DLD1 (cell line): ENCODE results near the gene CLEC16A.

Source experiments
- in situ Hi-C: cut with HindIII; loops from 2 replicates; pipeline ENCODE4 v1.10.0; 2017; ENCODE audit warnings: low sequenced_read_pairs

Gene CLEC16A

DNA sequence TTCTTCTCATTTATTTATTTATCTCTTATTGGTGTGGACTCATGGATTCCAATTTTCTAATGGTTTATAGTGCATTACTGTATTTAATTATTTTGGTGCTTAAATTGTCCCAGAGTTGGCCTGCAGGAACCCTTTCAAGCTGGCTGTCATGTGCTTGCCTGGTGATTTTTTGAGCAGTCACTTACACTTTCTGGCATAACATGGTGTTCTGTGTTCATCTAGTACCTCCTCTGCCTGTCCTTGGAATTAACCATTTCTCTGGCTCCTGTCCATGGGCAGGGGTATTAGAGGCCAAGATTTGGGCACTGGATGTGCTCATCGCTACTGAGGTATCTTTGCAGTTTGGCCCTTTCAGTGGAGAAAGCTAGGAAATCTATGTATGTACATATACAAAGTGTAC, 67.0 kb downstream of the CLEC16A start:
- in situ Hi-C loops: no loop called here

DNA sequence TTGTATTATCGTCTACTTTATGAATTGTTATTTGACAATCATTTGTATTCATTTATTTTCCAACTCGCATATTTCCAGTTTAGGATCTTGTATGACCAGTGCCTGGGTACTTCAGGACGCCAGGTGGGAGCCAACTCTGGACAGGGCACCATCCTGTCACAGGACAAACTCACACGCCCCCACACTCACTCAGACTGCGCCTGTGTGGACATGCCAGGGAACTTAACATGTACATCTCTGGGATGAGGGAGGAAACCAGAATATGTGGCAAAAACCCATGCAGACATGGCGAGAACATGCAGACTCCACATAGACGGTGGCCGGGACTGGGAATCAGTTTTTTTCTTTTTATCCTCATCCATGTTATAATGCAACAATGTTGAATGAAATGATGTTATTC, 68.5 kb downstream of the CLEC16A start:
- in situ Hi-C loops: no loop called here

DNA sequence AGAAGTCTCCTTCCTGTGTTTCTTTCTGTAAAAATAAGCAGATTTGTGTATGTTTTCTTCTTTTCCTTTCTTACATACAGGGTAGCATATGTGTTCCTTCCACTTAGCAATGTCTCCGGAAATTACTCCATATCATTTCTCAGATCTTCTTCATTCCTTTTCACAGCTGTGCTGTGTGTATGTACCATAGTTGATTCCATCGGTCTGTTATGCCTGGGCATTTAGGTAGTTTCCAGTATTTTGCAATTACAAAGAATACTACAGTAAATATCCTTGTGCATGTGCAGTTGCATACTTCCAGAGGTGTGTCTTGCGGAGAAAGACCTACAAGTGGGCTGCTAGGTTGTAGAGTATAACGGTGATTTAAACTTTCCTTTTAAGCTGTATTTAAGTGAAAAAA, 69.8 kb downstream of the CLEC16A start:
- in situ Hi-C loops: no loop called here

DNA sequence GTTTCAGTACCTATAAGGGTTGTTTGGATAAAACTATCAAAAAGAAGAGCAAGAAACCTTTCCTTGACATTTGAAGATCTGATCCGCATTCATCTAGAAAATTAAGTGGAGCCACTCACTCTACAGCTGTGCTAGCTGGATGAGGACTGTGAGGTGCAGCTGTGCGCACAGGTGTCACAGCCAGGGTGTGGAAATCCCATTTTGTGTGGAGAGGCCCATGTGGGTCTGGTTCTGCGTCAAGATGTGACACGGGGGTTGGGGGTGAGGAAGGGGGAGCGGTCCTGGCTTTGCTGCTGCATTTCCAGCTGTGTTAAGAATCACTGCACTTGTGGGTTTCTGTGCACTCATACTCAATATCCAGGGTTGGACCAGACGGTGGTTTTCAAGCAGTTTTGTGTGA, 70.7 kb downstream of the CLEC16A start:
- in situ Hi-C loops: no loop called here

DNA sequence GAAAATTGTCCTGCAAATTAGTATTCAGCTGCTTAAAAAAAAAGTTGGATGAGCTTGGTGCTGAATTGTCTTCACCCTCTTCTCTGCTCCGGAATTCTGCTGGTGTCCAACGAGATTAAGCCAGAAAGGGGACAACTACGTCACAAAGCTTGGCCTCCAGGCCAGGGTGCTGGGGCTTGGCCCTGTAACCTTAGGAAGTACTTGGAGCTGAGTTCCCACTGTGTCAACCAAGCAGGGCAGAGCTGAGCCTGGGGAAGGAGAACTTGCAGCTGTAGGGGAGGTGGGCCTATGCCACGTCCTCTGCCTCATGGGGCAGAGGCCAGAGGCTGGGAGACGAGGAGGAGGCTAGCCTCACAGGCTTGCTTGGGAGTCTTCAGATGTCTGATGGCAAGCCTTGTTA, 71.2 kb downstream of the CLEC16A start:
- in situ Hi-C loops: no loop called here

DNA sequence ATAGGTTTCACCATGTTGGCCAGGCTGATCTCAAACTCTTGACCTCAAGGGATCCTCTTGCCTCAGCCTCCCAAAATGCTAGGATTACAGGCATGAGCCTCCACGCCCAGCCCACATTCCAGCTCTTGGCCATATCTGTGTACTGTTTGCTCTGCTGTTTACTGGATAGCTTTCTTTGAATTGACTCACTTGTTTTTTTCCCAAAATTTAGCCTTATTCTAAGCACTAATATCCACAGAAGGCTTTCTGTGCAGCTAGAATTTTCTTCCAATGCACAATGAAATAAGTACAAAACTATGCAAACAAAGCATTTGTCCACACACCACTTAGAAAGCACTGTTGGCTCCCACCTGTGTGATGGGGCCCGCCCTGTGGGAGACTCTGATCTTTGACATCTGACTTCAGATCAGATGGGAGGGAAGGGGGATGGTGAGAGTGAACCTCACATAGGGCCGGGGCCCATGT, 72.2 kb downstream of the CLEC16A start:
- in situ Hi-C loops: no loop called here

DNA sequence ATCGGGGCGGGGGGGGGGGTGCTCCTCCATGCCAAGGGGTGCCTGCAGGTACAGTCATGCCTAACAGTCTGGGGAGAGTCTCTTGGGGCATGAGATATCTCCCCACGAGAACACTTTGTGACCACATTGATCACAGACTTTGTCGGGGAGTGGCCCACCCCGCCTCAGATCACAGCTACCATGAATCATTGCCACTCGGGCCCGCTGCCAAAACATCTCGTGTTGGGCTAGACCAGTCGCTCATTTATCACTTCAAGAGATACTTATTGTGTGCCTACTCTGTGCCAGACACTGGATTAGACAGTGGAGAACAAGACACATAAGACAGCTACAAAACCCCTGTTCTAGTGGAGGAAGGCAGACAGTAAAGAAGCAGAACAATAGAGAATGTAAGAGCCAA, 72.6 kb downstream of the CLEC16A start:
- in situ Hi-C loops: no loop called here

DNA sequence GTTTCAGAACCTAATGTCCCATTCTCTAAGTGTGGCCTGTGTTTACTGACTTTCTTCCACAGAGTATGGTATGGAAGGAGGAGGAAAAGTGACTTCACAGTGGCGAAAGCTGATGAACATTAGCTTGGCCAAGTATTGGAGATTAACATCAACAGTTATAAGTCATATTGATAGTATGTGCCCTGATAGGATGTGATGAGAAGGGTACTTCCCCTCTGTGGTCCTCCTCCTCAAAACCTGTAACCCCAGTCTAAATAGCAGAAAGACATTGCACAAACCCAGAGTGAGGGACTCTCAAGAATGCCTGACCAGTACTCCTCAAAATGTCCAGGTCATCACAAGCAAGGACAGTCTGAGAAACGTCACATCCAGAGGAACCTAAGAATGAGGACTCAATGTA, 73.1 kb downstream of the CLEC16A start:
- in situ Hi-C loops: no loop called here

DNA sequence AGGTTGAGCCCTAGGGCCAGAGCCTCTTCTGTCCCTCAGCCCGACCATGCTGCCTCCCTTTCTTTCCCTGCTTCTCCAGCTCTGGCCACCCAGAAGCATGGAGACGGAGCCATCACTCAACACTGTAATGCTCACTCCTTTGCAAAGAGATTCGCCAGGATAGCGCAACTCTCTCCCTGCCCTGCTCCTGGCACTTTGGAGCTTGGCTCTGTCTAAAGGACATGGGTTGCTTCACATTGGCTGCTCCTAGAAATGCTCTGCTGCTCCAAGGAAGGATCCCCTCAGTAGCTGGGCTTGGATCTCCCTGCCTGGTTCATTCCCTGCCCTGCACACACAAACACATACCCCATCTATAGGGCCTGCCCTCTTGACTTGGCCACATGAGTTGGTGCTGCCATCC, 76.0 kb downstream of the CLEC16A start:
- in situ Hi-C loops: no loop called here

DNA sequence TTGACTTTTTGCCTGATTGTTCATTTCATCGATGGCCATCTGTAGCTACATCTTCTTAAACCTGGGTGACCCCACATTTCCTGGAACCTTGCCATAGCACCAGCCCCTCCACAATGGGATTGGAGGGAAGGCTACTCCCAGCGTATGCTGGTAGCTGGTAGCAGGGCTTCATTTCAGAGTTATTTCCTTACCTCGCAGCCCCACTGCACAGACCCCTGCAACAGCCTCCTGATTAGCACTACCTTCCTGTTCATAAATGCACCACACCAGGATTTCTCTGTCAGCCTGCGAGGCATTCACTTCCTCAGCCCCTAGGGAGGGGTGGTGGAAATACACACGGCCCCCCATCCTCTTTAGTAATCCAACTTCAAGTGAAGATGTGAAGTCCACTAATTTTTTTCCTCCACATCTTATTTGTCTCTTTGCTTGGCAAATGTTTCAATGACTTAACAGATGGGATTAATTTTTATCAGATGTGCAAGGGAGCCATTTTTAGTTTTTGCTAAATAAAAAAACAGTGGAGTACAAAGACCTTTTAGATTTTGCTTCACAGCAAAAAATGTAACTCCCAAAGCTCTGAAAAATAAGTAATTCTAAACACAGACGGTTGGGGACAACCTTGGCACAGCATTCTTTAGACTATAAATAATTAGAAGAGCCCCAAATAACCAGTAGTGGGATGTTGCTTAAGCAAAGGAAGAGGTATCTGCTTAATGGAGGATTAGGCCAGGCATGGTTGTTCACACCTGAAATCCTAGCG, 76.6 kb downstream of the CLEC16A start:
- in situ Hi-C loops: no loop called here

DNA sequence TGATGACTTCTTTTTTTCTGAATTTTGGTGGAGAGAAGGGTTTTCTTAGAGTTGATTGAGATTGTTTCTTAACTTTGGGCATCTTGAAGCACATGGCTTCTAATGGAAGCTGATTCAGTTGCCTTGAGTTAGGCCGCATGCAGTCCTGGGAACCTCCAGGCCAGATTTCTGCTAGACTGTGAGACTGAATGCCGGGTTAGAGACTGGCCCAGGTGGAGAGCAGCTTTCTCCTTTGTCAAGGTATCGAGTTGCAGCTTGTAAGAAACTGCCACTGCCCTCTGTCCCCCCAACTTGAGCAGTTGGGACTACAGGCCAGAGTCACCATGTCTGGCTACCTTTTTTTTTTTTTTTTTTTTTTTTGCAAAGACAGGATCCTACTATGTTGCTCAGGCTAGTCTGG, 77.6 kb downstream of the CLEC16A start:
- in situ Hi-C loops: no loop called here

DNA sequence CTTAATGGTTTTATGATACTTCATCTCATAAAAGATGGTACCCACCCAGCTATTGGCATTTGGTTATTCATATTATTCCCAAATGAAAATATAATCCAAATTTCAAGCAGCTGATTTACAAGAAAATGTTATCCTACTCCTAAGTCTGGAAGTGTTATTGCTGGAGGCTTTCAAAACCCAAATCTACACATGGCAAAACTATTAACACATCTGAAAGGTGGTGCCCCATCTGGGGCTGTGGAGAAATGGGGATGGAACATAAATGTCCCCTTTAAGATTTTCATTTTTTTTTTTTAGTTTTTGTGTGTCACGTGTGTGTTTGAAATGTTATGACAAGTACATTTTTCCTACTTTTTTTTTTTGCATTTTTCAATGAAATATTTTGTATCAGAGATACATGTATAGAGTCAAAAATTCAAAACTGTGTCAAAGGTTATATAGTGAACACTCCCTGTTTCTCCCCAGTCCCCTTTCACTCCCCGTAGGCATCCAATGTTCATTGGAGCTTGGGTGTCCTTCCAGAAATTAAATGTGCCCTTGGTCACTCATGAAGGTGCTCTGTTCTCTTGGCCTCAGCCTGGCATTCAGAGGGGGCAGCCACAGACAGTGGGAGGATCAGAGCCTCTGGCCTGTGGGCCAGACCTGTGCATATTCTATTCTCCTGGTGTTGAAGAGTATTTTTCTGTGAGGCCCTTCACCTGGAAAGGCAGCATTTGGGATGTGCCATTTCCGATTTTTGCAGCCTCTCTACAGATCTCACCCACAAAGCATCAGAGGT, 79.1 kb downstream of the CLEC16A start:
- in situ Hi-C loops: no loop called here

DNA sequence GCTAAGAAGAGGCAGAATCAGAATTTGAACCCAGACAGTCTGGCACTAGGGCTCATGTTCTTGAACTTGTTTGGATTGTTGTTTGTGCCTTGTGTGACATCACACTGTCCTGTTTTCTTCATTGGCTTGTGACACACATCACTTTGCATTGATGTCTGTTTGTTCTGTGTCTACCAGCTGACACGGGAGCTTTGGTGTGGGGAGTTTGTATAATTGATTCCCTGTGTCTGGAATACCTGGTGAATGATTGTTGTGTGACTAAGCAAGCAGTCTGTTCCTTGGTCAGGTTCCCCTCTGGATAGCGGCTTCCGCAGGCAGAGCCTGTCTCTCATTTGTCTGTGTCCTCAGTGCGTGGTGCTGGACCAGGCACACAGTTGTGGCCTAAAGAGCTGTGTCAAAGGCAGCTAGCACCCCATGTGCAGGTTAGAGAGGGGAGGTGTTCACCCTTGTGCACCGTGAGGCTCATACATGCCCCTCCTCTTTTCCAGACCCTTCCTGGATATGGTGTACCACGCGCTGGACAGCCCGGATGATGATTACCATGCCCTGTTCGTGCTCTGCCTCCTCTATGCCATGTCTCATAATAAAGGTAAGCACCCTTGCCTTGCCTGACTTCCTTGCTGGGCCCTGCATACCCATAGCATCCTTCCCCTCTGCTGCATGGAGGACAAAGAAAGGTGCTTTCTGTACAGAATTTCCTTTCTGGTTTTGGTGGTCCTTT, 80.1 kb downstream of the CLEC16A start:
- in situ Hi-C loops: no loop called here

DNA sequence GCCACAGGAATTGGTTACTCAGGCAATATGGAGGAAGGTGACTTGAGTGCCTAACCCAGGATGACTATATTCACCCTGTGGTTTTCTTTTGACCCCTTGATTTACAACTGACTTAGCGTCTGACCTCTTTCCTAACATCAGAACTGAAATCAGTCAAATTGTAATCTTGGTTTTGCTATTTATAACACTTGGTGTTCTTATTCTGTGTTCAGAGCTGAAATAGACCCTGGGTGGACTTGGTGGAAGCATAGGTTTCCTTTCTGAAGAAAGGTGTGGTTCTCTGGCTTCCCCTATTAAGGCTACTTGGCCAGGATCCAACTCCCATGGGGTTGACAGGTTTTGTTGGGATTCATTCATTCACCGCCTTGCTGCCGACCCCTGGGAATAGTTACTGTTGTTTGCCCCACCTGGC, 80.8 kb downstream of the CLEC16A start:
- in situ Hi-C loops: no loop called here

DNA sequence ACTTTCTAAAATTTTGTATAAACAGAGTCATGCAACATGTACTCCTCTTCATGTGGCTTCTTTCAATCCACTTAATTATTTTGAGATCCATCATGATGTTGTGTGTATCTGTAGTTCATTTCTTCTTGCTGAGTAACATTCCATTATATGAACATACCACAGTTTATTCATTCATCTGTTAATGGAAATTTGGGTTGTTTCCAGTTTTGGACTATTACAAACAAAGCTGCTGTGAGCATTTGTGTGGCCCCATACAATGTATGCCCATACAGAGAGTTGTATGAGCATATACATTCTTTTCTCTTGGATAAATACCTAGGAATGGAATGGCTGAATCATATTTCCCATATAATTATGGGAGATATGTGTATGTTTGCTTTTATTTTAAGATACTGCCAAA, 85.6 kb downstream of the CLEC16A start:
- in situ Hi-C loops: no loop called here

DNA sequence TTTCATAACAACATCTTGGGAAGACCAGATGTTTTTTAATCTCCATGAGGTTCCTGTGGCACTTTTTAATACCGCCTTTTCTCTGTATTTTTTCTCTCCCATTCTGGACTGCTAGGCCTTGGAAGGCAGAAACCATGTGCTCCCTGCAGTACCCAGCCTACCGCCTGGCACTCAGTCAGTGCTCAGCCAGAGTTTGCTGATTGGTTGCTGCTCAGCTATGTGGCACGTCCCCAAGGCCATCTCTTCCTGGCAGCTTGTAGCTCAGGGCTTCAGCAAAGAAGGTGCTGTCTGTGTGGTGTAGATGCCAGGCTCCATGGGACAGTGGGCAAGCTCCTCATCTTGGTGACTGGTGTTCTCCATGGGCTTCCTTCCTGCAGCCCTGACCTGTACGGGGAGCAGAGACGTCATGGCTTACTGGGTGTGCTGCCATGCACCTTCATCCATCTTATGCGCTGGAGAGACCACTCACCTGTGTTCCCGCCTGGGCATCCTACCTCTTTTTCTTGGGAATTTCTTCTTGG, 86.7 kb downstream of the CLEC16A start:
- in situ Hi-C loops: no loop called here

DNA sequence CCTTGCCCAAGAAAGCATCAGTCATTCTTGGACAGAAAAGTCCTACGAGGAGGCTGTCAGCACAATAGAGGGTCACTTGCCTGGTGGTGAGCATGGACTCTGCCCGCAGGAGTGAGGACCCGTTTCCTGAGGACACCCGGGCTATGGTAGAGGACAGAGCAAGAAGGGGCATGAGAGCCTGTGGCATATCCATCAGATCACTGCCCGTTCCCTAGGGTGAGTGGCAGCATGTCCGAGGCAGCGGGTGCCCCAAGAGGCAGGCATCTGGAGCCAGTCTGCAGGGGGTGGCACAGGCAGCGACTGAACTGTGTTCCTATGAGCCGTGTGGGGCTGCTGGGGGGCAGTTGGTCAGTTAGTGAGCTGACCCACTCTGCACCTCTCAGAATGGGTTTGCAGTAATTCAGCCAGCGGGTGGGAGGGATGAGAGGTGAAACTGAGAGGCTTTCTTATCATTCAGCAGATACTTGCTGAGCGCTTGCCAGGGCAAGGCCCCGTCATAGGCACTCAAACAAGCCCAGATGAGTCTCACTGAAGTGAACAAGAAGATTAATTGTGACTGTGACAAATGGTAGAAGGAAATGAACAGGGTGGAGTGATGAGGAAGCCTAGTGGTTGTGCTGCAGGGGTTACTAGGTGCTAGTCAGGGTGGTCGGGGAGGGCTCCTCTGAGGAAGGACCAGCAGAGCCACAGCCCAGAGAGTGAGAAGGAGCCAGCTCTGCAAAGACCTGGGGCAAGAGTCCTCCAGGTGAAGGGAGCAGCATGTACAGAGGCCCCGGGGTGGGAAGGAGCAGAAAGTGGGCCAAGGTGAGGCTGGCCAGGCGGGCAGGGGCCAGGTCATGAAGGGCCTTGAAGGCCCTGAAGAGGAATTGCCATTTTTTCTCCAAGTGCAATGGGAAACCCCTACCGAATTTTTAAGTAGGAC, 87.9 kb downstream of the CLEC16A start:
- in situ Hi-C loops: no loop called here

DNA sequence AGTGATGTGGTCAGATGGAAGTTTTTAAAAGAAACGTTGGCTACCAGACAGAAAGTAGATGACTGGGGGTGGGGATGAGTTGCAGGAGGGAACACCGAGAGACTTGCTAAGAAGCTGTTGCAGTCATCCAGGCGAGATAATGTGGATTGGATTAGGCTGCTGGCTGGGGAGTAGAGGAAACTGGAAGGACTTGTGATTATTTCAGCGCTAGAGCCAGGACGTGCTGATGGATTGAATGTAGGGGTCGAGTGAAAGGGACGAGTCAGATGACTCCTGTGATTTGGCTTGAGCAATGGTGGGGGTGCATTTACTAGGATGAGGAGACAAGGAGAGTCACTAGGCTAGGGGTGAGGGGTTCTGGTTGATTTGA, 88.5 kb downstream of the CLEC16A start:
- in situ Hi-C loops: no loop called here

DNA sequence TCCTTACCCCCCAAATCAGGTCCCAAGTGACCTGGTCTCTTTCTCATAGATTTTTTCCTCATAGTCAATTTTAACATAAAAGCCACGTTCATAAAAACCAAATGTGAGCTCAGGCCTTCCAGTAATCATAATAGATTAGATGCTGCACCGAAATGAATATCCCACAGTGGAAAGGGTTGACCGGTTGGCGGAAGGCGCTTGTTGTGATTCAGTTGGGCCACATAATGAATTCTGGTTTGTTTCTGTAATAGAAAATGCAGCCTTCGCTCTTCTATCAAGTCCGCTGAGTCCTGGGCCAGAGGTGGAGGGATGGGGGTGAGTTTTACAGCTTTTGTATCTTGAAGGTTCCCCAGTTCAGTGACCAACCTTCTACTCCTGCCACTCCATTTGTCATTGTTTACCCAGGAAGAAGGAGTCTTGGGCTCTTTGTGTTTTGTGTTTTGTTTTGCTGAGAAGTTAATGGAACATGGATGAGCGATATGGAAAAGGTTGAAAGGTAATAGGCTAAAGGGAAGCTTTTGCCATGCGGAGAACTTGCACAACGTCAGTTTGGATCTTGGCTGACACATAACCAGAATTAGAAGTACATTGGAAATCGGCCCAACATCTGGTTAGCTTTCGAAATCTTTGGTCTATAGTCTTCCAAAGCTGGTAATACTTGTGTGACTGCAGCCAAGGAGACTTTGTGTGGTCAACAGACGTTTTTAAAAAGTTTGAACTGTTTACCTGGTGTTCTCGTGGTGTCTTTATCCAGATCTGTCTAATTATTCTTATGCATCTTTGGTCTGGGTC, 89.5 kb downstream of the CLEC16A start:
- in situ Hi-C loops: no loop called here

DNA sequence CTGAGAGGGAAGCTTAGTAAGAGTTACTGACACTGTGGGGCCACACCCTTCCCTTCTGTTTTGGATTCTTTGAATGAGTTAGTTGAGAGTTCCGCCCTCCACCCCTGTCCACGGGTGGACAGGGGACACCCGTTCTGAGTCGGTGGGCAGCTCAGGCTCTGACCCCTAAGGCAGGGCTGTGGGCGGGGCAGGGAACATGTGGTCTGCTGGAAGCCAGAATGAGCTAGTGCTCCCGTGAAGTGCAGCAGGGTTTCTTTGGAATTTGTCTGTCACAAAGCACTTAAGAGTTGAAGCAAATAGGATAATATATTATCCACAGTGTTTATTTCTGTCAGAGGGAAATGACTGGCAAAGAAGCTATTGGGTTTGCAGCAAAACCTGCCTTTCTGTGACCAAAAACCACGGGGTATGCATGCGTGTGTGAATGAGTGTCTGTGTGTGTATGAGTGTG, 90.1 kb downstream of the CLEC16A start:
- in situ Hi-C loops: no loop called here
